GM18520 (cell line): Measurements from ENCODE around the gene RSPH9.
"Not testable (repeated sequence)": the region's sequence is repeated elsewhere in the genome, so short reads cannot be mapped to it uniquely, and the experiment has no call there.

Source experiments
- ATAC-seq: cut with Tn5 transposase; IDR thresholded peaks from one replicate; pipeline ENCODE4 v1.9.1; 2021; ENCODE audit not compliant: unreplicated experiment

RSPH9 gene

GRCh38 chr6:43628393-43629103 lies 16.3 kb upstream of the RSPH9 start:
- no peak for ATAC-seq

- peak; percentile 72 for ATAC-seq
These were observed 15.7 kb upstream of the RSPH9 start, which contains the start of gene GTPBP2 for GRCh38 chr6:43629104-43629504. GTPBP2 (minus strand) TSS chr6:43629264; CDS start chr6:43629162, 102 bp downstream.

- ATAC-seq = peak; percentile 49
These were observed 15.1 kb upstream of the RSPH9 start for GRCh38 chr6:43629505-43630300.

GRCh38 chr6:43630980-43631619 lies 13.7 kb upstream of the RSPH9 start:
- ATAC-seq = no peak

GRCh38 chr6:43633002-43633401 lies 11.8 kb upstream of the RSPH9 start:
- not testable (repeated sequence) for ATAC-seq

GRCh38 chr6:43634702-43635303 lies 10.0 kb upstream of the RSPH9 start:
- ATAC-seq = no peak

- peak; percentile 64 for ATAC-seq
These were observed 9.2 kb upstream of the RSPH9 start, which contains the start of gene MAD2L1BP for GRCh38 chr6:43635387-43636307. MAD2L1BP (plus strand) TSS chr6:43635840; CDS start chr6:43635876, 36 bp downstream.

GRCh38 chr6:43636308-43636659 lies 8.6 kb upstream of the RSPH9 start:
- no peak for ATAC-seq

- ATAC-seq = no peak
These were observed 4.6 kb upstream of the RSPH9 start for GRCh38 chr6:43639984-43640800.

GRCh38 chr6:43645613-43645964 lies 753 bp downstream of the RSPH9 start:
- no peak for ATAC-seq

GRCh38 chr6:43647613-43648012 lies 2.8 kb downstream of the RSPH9 start:
- ATAC-seq = no peak

- no peak for ATAC-seq
These were observed 3.4 kb downstream of the RSPH9 start for GRCh38 chr6:43648248-43648647.

GRCh38 chr6:43652822-43653221 lies 8.0 kb downstream of the RSPH9 start:
- not testable (repeated sequence) for ATAC-seq

GRCh38 chr6:43657221-43657802 lies 12.5 kb downstream of the RSPH9 start:
- ATAC-seq = no peak

GRCh38 chr6:43658161-43658560 lies 13.3 kb downstream of the RSPH9 start:
- no peak for ATAC-seq

- not testable (repeated sequence) for ATAC-seq
These were observed 18.1 kb downstream of the RSPH9 start for GRCh38 chr6:43662948-43663347.

- ATAC-seq = no peak
These were observed 20.5 kb downstream of the RSPH9 start for GRCh38 chr6:43665376-43665775.

GRCh38 chr6:43666196-43666920 lies 21.5 kb downstream of the RSPH9 start:
- ATAC-seq = no peak
